ENCODE results near the gene LRRC10.

GRCh38 chr12:69623970-69624369 lies 13.3 kb upstream of the LRRC10 start:
- no peak for TF ChIP-seq CTCF (IDR thresholded peaks at IDR 0.05)
- no peak for TF ChIP-seq POLR2AphosphoS5 (IDR thresholded peaks at IDR 0.05; ENCODE audit: low read depth, low read length)
- no peak for TF ChIP-seq SIN3A (IDR thresholded peaks at IDR 0.05; ENCODE audit: borderline replicate concordance, insufficient read depth, low read depth, low read length)
- TF ChIP-seq, protein P1, sequence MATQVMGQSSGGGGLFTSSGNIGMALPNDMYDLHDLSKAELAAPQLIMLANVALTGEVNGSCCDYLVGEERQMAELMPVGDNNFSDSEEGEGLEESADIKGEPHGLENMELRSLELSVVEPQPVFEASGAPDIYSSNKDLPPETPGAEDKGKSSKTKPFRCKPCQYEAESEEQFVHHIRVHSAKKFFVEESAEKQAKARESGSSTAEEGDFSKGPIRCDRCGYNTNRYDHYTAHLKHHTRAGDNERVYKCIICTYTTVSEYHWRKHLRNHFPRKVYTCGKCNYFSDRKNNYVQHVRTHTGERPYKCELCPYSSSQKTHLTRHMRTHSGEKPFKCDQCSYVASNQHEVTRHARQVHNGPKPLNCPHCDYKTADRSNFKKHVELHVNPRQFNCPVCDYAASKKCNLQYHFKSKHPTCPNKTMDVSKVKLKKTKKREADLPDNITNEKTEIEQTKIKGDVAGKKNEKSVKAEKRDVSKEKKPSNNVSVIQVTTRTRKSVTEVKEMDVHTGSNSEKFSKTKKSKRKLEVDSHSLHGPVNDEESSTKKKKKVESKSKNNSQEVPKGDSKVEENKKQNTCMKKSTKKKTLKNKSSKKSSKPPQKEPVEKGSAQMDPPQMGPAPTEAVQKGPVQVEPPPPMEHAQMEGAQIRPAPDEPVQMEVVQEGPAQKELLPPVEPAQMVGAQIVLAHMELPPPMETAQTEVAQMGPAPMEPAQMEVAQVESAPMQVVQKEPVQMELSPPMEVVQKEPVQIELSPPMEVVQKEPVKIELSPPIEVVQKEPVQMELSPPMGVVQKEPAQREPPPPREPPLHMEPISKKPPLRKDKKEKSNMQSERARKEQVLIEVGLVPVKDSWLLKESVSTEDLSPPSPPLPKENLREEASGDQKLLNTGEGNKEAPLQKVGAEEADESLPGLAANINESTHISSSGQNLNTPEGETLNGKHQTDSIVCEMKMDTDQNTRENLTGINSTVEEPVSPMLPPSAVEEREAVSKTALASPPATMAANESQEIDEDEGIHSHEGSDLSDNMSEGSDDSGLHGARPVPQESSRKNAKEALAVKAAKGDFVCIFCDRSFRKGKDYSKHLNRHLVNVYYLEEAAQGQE (IDR thresholded peaks at IDR 0.05; ENCODE audit: insufficient read depth in 1 of 2, low read depth in 2 of 2, low read length in 1 of 2) = no peak
